Parathyroid adenoma (tissue), 2 donors: ENCODE measurements around the gene THY1.
"Not testable (repeated sequence)": the region's sequence is repeated elsewhere in the genome, so short reads cannot be mapped to it uniquely, and the experiment has no call there.

ENCODE experiments used
- H2AFZ ChIP-seq: fragments of 300-600 bp; sonication (generic); one replicate; pipeline ENCODE4 v1.7.0; 2017; ENCODE audit warnings: antibody characterized with exemption, mild to moderate bottlenecking
- H3K27ac ChIP-seq: fragments of 300-600 bp; sonication (generic); one replicate; pipeline ENCODE4 v1.7.0; 2017
- H3K27me3 ChIP-seq: fragments of 300-600 bp; sonication (generic); one replicate; pipeline ENCODE4 v1.7.0; 2017; ENCODE audit warnings: low read length; ENCODE audit not compliant: control insufficient read depth, insufficient read depth
- H3K36me3 ChIP-seq: fragments of 300-600 bp; sonication (generic); one replicate; pipeline ENCODE4 v1.7.0; 2017; ENCODE audit warnings: low read length; ENCODE audit not compliant: control insufficient read depth, insufficient read depth
- H3K4me1 ChIP-seq: fragments of 300-600 bp; sonication (generic); one replicate; pipeline ENCODE4 v1.7.0; 2017; ENCODE audit warnings: control low read depth
- H3K4me2 ChIP-seq: fragments of 300-600 bp; sonication (generic); one replicate; pipeline ENCODE4 v1.7.0; 2017; ENCODE audit warnings: low read length
- H3K4me3 ChIP-seq: fragments of 300-600 bp; sonication (generic); one replicate; pipeline ENCODE4 v1.7.0; 2017; ENCODE audit warnings: low read depth, low read length
- H3K79me2 ChIP-seq: fragments of 300-600 bp; sonication (generic); one replicate; pipeline ENCODE4 v1.7.0; 2017; ENCODE audit warnings: control low read depth
- H3K9ac ChIP-seq: fragments of 300-600 bp; sonication (generic); one replicate; pipeline ENCODE4 v1.7.0; 2017; ENCODE audit warnings: mild to moderate bottlenecking
- H3K9me3 ChIP-seq: fragments of 300-600 bp; sonication (generic); one replicate; pipeline ENCODE4 v1.7.0; 2017; ENCODE audit warnings: low read length; ENCODE audit not compliant: control insufficient read depth
- CTCF ChIP-seq: fragments of 300-600 bp; sonication (generic); IDR thresholded peaks from one replicate; pipeline ENCODE4 v1.7.0; 2017; ENCODE audit warnings: antibody characterized with exemption, mild to moderate bottlenecking
- donor health status: primary hyperparathyroidism.

The THY1 gene

DNA sequence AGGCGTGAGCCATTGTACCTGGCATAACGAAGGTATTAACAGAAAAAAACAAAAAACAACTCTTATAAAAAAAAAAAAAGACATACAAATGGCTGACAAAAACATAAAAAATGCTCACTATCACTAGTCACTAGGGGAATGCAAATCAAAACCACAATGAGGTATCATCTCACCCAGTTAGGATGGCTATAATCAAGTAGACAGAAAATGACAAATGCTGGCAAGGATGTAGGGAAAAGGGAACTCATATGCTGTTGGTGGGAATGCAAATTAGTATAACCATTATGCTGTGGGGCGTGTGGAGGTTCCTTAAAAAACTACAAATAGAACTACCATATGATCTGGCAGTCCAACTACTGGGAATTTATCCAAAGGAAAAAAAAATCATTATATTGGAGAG is 17.0 kb downstream of the THY1 start:
- Histone ChIP-seq H2AFZ (no peak overlapping the region), H3K4me3 (no peak overlapping the region), H3K4me2 (no peak overlapping the region), H3K27ac (no peak overlapping the region), H3K36me3 (no peaks in the 10 kb centered on the region), H3K4me1 (no peaks in the 10 kb centered on the region), H3K27me3 (no peaks in the 10 kb centered on the region), H3K9ac (no peak overlapping the region), H3K9me3 (no peaks in the 10 kb centered on the region), H3K79me2 (no peaks in the 10 kb centered on the region)
- TF ChIP-seq CTCF, result no peak

- not testable (repeated sequence) for H3K9me3 ChIP-seq, H3K9ac ChIP-seq, H3K4me3 ChIP-seq, H3K27ac ChIP-seq, H3K27me3 ChIP-seq, H3K79me2 ChIP-seq, H2AFZ ChIP-seq, H3K4me2 ChIP-seq, H3K4me1 ChIP-seq, H3K36me3 ChIP-seq
Observed at GRCh38 chr11:119405448-119405847, 17.5 kb downstream of the THY1 start.

DNA sequence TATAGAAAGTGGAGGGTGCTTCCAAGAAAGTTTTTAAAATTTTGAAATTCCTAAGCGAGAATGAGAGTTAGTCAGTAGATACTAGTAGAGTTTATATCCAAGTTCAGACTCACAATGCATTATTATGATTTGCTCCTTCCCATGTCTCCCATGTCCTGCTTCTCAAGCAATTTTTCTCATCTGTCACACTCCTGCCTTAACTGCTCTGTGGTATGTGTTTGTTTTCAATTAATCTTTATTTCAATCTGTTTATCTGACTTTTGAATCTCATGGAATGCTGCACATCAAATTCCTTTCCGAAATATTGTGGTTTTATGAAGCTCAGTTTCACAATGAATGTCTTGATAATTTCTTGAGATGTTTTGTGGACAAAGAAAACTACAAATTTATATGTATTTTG is 18.1 kb downstream of the THY1 start:
- Histone ChIP-seq H3K36me3 (no peaks in the 10 kb centered on the region), H3K27ac (no peak overlapping the region), H3K9ac (no peak overlapping the region), H3K79me2 (no peaks in the 10 kb centered on the region), H3K9me3 (no peaks in the 10 kb centered on the region), H3K4me3 (no peak overlapping the region), H2AFZ (no peak overlapping the region), H3K4me1 (no peaks in the 10 kb centered on the region), H3K27me3 (no peaks in the 10 kb centered on the region), H3K4me2 (no peak overlapping the region)
- TF ChIP-seq CTCF, result no peak

DNA sequence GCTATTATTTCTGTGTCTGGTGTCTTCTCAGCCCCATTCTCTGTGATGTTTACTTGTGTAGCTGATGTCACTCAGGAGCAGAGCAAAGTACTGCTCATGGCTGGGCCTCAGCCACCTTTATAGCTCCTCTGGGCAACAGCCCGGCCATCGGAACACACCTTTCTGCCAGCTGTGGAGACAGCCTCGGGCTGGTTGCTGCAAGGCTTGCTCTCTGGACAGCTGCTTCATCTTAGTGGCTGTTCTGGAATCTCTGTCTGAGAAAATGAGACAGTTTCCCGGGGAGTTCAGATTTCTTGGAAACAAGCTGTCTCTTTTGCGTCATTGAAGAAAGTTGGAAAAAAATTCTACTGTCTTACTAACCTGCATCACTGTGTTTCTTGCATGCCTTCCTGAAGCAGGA is 20.0 kb downstream of the THY1 start:
- no peak overlapping the region for H3K9ac ChIP-seq
- H3K4me2 ChIP-seq, result no peak overlapping the region
- H3K27ac ChIP-seq, result no peak overlapping the region
- no peaks in the 10 kb centered on the region for H3K4me1 ChIP-seq
- H3K27me3 ChIP-seq, result no peaks in the 10 kb centered on the region
- H3K36me3 ChIP-seq, result no peaks in the 10 kb centered on the region
- no peaks in the 10 kb centered on the region for H3K9me3 ChIP-seq
- H3K4me3 ChIP-seq, result no peak overlapping the region
- no peak overlapping the region for H2AFZ ChIP-seq
- H3K79me2 ChIP-seq, result no peaks in the 10 kb centered on the region
- TF ChIP-seq CTCF, result no peak

DNA sequence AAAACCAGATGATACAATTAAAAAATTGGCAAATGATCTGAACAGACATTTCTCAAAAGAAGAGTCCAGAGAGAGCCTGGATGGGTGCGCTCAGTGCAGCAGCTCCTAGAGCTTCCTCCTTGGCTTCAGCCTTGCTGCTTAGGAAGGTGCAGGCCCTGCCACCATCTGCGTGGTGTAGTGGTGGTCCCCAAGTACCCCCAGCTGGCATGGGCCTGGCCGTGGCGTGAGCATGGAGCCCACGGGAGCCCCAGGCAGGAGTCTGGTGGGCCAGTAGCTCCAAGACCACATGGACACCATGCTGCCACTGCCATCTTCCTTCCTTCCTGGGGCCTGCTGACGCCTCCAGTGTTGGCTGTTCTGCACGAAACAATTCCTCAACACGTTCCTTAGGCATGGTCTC is 20.5 kb downstream of the THY1 start:
- no peak overlapping the region for H3K9ac ChIP-seq
- H3K27me3 ChIP-seq, result no peaks in the 10 kb centered on the region
- H3K9me3 ChIP-seq, result no peaks in the 10 kb centered on the region
- H2AFZ ChIP-seq, result no peak overlapping the region
- TF ChIP-seq CTCF, result no peak
- H3K4me3 ChIP-seq, result no peak overlapping the region
- H3K27ac ChIP-seq, result no peak overlapping the region
- H3K79me2 ChIP-seq, result no peaks in the 10 kb centered on the region
- no peaks in the 10 kb centered on the region for H3K36me3 ChIP-seq
- no peak overlapping the region for H3K4me2 ChIP-seq
- H3K4me1 ChIP-seq, result no peaks in the 10 kb centered on the region
